ENCODE measurements around the gene RPUSD1.

RPUSD1 gene

GRCh38 chr16:797686-798085 is 9.5 kb upstream of the RPUSD1 start:
- DNase-seq = no peak

GRCh38 chr16:797120-797420 is 8.9 kb upstream of the RPUSD1 start:
- DNase-seq = no peak

GRCh38 chr16:796296-797119 is 8.3 kb upstream of the RPUSD1 start:
- no peak for DNase-seq

- no peak for DNase-seq
Measured at GRCh38 chr16:795580-796229, 7.5 kb upstream of the RPUSD1 start.

GRCh38 chr16:794853-795466 is 6.8 kb upstream of the RPUSD1 start:
- no peak for DNase-seq

GRCh38 chr16:794091-794822 is 6.1 kb upstream of the RPUSD1 start:
- DNase-seq = no peak

GRCh38 chr16:793414-793813 is 5.2 kb upstream of the RPUSD1 start:
- no peak for DNase-seq

GRCh38 chr16:792221-792995 is 4.2 kb upstream of the RPUSD1 start:
- no peak for DNase-seq

- DNase-seq = no peak
Measured at GRCh38 chr16:791131-791530, 3.0 kb upstream of the RPUSD1 start.

- DNase-seq = no peak
Measured at GRCh38 chr16:790086-790485, 1.9 kb upstream of the RPUSD1 start.

GRCh38 chr16:789191-789850 is 1.1 kb upstream of the RPUSD1 start:
- DNase-seq = no peak

GRCh38 chr16:788399-789126 is 382 bp upstream of the RPUSD1 start, which contains the start of gene CHTF18:
Gene CHTF18 (plus strand): TSS chr16:788620. CDS start chr16:788685, 65 bp downstream.
- peak; percentile 84 for DNase-seq

GRCh38 chr16:787321-787966 is 737 bp downstream of the RPUSD1 start:
- DNase-seq = no peak

- peak; percentile 4 for DNase-seq
Measured at GRCh38 chr16:785563-786535, 2.3 kb downstream of the RPUSD1 start.

- DNase-seq = no peak
Measured at GRCh38 chr16:784431-784830, 3.8 kb downstream of the RPUSD1 start.

GRCh38 chr16:783404-784161 is 4.6 kb downstream of the RPUSD1 start:
- DNase-seq = no peak

- DNase-seq = peak; percentile 18
Measured at GRCh38 chr16:782766-783403, 5.3 kb downstream of the RPUSD1 start.

- no peak for DNase-seq
Measured at GRCh38 chr16:782258-782657, 5.9 kb downstream of the RPUSD1 start.
